ENCODE measurements around the gene GRID1. TPM values are rescaled to one million over a fixed set of nuclear protein-coding genes. Genes with fewer than 3 reads are reported as not detected.
"Not testable (repeated sequence)": the region's sequence is repeated elsewhere in the genome, so short reads cannot be mapped to it uniquely, and the experiment has no call there.

Gene GRID1
- total RNA-seq, 1 donor from 2014 or later = 0.60 TPM

GRCh38 chr10:85934586-85934985 is 432.0 kb downstream of the GRID1 start:
- H3K27me3 Mint-ChIP-seq (ENCODE audit: low read depth) = no peaks in the 10 kb centered on the region
- H3K4me1 Mint-ChIP-seq (ENCODE audit: low read depth) = no peaks in the 10 kb centered on the region
- peaks cover 2% of the 10 kb centered on the region for H3K9me3 Mint-ChIP-seq (ENCODE audit: low read depth)
- no peak overlapping the region for H3K27ac Mint-ChIP-seq (ENCODE audit: unreplicated experiment)
- H3K36me3 Mint-ChIP-seq (ENCODE audit: low read depth) = no peaks in the 10 kb centered on the region
- no peak for DNase-seq (ENCODE audit: low spot score)
- no peak overlapping the region for H3K4me3 Mint-ChIP-seq (ENCODE audit: unreplicated experiment)
- no peak for TF ChIP-seq CTCF (IDR thresholded peaks at IDR 0.05)

- H3K4me3 Mint-ChIP-seq (ENCODE audit: unreplicated experiment); DNase-seq (ENCODE audit: low spot score); H3K27ac Mint-ChIP-seq (ENCODE audit: unreplicated experiment); H3K36me3 Mint-ChIP-seq (ENCODE audit: low read depth); H3K27me3 Mint-ChIP-seq (ENCODE audit: low read depth); H3K9me3 Mint-ChIP-seq (ENCODE audit: low read depth): not testable (repeated sequence)
- peaks cover 10% of the 10 kb centered on the region for H3K4me1 Mint-ChIP-seq (ENCODE audit: low read depth)
Observed at GRCh38 chr10:85929993-85930392, 436.6 kb downstream of the GRID1 start.

GRCh38 chr10:85927952-85928665 is 438.5 kb downstream of the GRID1 start:
- H3K4me1 Mint-ChIP-seq (ENCODE audit: low read depth) = peaks cover 10% of the 10 kb centered on the region
- H3K9me3 Mint-ChIP-seq (ENCODE audit: low read depth) = no peaks in the 10 kb centered on the region
- DNase-seq (ENCODE audit: low spot score) = no peak
- no peaks in the 10 kb centered on the region for H3K36me3 Mint-ChIP-seq (ENCODE audit: low read depth)
- no peak for TF ChIP-seq CTCF (IDR thresholded peaks at IDR 0.05)
- H3K27me3 Mint-ChIP-seq (ENCODE audit: low read depth) = no peaks in the 10 kb centered on the region
- no peak overlapping the region for H3K27ac Mint-ChIP-seq (ENCODE audit: unreplicated experiment)
- no peak overlapping the region for H3K4me3 Mint-ChIP-seq (ENCODE audit: unreplicated experiment)

- H3K27me3 Mint-ChIP-seq (ENCODE audit: low read depth) = no peaks in the 10 kb centered on the region
Observed at GRCh38 chr10:85926986-85927385, 439.6 kb downstream of the GRID1 start.

GRCh38 chr10:85926136-85926535 is 440.5 kb downstream of the GRID1 start:
- H3K4me1 Mint-ChIP-seq (ENCODE audit: low read depth) = peaks cover 10% of the 10 kb centered on the region
- no peaks in the 10 kb centered on the region for H3K9me3 Mint-ChIP-seq (ENCODE audit: low read depth)
- H3K27ac Mint-ChIP-seq (ENCODE audit: unreplicated experiment) = no peak overlapping the region
- H3K36me3 Mint-ChIP-seq (ENCODE audit: low read depth) = no peaks in the 10 kb centered on the region
- H3K4me3 Mint-ChIP-seq (ENCODE audit: unreplicated experiment) = no peak overlapping the region
- H3K27me3 Mint-ChIP-seq (ENCODE audit: low read depth) = no peaks in the 10 kb centered on the region
- DNase-seq (ENCODE audit: low spot score) = no peak
- no peak for TF ChIP-seq CTCF (IDR thresholded peaks at IDR 0.05)

More at GRCh38 chr10:85926986-85927385, 439.6 kb downstream of the GRID1 start:
- Mint-ChIP-seq H3K9me3 (ENCODE audit: low read depth) (no peaks in the 10 kb centered on the region), H3K4me1 (ENCODE audit: low read depth) (peaks cover 10% of the 10 kb centered on the region), H3K27ac (ENCODE audit: unreplicated experiment) (no peak overlapping the region), H3K4me3 (ENCODE audit: unreplicated experiment) (no peak overlapping the region), H3K36me3 (ENCODE audit: low read depth) (no peaks in the 10 kb centered on the region)
- no peak for DNase-seq (ENCODE audit: low spot score)
- TF ChIP-seq CTCF (IDR thresholded peaks at IDR 0.05) = no peak

GRCh38 chr10:85925201-85925750 is 441.3 kb downstream of the GRID1 start:
- Mint-ChIP-seq H3K4me1 (ENCODE audit: low read depth) (peaks cover 10% of the 10 kb centered on the region), H3K27me3 (ENCODE audit: low read depth) (no peaks in the 10 kb centered on the region), H3K27ac (ENCODE audit: unreplicated experiment) (no peak overlapping the region), H3K4me3 (ENCODE audit: unreplicated experiment) (no peak overlapping the region), H3K9me3 (ENCODE audit: low read depth) (no peaks in the 10 kb centered on the region), H3K36me3 (ENCODE audit: low read depth) (no peaks in the 10 kb centered on the region)
- TF ChIP-seq CTCF (IDR thresholded peaks at IDR 0.05) = no peak
- no peak for DNase-seq (ENCODE audit: low spot score)
